Panc1 (cell line): ENCODE measurements around the gene ITLN2.
"Not testable (repeated sequence)": the region's sequence is repeated elsewhere in the genome, so short reads cannot be mapped to it uniquely, and the experiment has no call there.

Experiments used
- POLR2AphosphoS5 ChIP-seq: IDR thresholded peaks from 2 replicates; pipeline ENCODE4 v1.6.1; 2012; ENCODE audit warnings: mild to moderate bottlenecking, low read depth, low read length, moderate library complexity
- TF ChIP-seq, protein P1 (sequence below): fragments of 450-650 bp; IDR thresholded peaks from 2 replicates; pipeline ENCODE4 v1.5.1; 2017; ENCODE audit warnings: mild to moderate bottlenecking
- TF ChIP-seq, protein P2 (sequence below), 2 experiments: IDR thresholded peaks; 2 replicates each; pipeline ENCODE4 v1.6.1; 2011 to 2012; ENCODE audit warnings: low read depth in 2 of 2, control low read depth in 1 of 2, low read length in 1 of 2, mild to moderate bottlenecking in 1 of 2, moderate library complexity in 1 of 2; ENCODE audit not compliant: insufficient read depth in 1 of 2

DNA sequence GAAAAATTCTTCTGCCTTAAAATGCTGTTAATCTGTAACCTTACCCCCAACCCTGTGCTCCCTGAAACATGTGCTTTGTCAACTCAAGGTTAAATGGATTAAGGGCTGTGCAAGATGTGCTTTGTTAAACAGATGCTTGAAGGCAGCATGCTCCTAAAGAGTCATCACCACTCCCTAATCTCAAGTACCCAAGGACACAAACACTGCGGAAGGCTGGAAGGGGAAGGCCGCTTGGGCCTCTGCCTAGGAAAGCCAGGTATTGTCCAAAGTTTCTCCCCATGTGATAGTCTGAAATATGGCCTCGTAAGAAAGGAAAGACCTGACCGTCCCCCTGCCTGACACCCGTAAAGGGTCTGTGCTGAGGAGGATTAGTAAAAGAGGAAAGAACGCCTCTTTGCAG lies 41.4 kb downstream of the ITLN2 start:
- not testable (repeated sequence) for TF ChIP-seq POLR2AphosphoS5
- TF ChIP-seq, protein P1, sequence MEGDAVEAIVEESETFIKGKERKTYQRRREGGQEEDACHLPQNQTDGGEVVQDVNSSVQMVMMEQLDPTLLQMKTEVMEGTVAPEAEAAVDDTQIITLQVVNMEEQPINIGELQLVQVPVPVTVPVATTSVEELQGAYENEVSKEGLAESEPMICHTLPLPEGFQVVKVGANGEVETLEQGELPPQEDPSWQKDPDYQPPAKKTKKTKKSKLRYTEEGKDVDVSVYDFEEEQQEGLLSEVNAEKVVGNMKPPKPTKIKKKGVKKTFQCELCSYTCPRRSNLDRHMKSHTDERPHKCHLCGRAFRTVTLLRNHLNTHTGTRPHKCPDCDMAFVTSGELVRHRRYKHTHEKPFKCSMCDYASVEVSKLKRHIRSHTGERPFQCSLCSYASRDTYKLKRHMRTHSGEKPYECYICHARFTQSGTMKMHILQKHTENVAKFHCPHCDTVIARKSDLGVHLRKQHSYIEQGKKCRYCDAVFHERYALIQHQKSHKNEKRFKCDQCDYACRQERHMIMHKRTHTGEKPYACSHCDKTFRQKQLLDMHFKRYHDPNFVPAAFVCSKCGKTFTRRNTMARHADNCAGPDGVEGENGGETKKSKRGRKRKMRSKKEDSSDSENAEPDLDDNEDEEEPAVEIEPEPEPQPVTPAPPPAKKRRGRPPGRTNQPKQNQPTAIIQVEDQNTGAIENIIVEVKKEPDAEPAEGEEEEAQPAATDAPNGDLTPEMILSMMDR, result not testable (repeated sequence)
- TF ChIP-seq, protein P2, sequence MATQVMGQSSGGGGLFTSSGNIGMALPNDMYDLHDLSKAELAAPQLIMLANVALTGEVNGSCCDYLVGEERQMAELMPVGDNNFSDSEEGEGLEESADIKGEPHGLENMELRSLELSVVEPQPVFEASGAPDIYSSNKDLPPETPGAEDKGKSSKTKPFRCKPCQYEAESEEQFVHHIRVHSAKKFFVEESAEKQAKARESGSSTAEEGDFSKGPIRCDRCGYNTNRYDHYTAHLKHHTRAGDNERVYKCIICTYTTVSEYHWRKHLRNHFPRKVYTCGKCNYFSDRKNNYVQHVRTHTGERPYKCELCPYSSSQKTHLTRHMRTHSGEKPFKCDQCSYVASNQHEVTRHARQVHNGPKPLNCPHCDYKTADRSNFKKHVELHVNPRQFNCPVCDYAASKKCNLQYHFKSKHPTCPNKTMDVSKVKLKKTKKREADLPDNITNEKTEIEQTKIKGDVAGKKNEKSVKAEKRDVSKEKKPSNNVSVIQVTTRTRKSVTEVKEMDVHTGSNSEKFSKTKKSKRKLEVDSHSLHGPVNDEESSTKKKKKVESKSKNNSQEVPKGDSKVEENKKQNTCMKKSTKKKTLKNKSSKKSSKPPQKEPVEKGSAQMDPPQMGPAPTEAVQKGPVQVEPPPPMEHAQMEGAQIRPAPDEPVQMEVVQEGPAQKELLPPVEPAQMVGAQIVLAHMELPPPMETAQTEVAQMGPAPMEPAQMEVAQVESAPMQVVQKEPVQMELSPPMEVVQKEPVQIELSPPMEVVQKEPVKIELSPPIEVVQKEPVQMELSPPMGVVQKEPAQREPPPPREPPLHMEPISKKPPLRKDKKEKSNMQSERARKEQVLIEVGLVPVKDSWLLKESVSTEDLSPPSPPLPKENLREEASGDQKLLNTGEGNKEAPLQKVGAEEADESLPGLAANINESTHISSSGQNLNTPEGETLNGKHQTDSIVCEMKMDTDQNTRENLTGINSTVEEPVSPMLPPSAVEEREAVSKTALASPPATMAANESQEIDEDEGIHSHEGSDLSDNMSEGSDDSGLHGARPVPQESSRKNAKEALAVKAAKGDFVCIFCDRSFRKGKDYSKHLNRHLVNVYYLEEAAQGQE (IDR thresholded peaks at IDR 0.05; ENCODE audit: insufficient read depth in 1 of 2, low read depth in 2 of 2, low read length in 1 of 2), result not testable (repeated sequence)
